Lower lobe of right lung (tissue), 2 donors: ENCODE data around the gene STK39. TPM values are rescaled to one million over a fixed set of nuclear protein-coding genes. Genes with fewer than 3 reads are reported as not detected.

Experiments used
- ATAC-seq, 2 donors: fragments of 200-7000 bp; cut with Tn5 transposase; one replicate each; pipeline ENCODE4 v1.9.1; 2020 to 2022; ENCODE audit warnings: mild to moderate bottlenecking in 2 of 2, moderate library complexity in 2 of 2
- DNase-seq: peaks from one replicate; pipeline ENCODE4 v3.0.0-alpha.2; 2020
- H3K27ac ChIP-seq: fragments of 200-600 bp; one replicate; pipeline ENCODE4 v1.8.0; 2022
- H3K27me3 ChIP-seq: fragments of 200-600 bp; one replicate; pipeline ENCODE4 v1.8.0; 2022; ENCODE audit warnings: low read depth
- H3K36me3 ChIP-seq: fragments of 200-600 bp; one replicate; pipeline ENCODE4 v1.8.0; 2022; ENCODE audit warnings: mild to moderate bottlenecking
- H3K4me1 ChIP-seq: fragments of 200-600 bp; one replicate; pipeline ENCODE4 v1.8.0; 2022
- H3K4me3 ChIP-seq: fragments of 200-600 bp; one replicate; pipeline ENCODE4 v1.8.0; 2022; ENCODE audit warnings: mild to moderate bottlenecking
- H3K9me3 ChIP-seq: fragments of 200-600 bp; one replicate; pipeline ENCODE4 v1.8.0; 2022
- intact Hi-C: fragments of 100-400 bp; cut with DNase I; formaldehyde crosslinking; loops from one replicate; pipeline ENCODE4 v1.11.0; 2022
- total RNA-seq: library from RNA; stranded (reverse); fragmentation: NEBNext Ultra II Directional; extraction: Animal tissue kit (Norgen Biotek cat#: 25700); gene quantifications from one replicate; pipeline ENCODE4 v1.2.1, GENCODE V29; 2021
- TF ChIP-seq, protein P1 (sequence below): fragments of 200-600 bp; IDR thresholded peaks from one replicate; pipeline ENCODE4 v1.8.0; 2022; ENCODE audit warnings: antibody characterized with exemption, mild to moderate bottlenecking
- donor health status: DM: no; HTN: yes; CAD: no; lungs with severe emphysema.

STK39 gene
- total RNA-seq, 1 donor from 2014 or later: 12.6 TPM

DNA sequence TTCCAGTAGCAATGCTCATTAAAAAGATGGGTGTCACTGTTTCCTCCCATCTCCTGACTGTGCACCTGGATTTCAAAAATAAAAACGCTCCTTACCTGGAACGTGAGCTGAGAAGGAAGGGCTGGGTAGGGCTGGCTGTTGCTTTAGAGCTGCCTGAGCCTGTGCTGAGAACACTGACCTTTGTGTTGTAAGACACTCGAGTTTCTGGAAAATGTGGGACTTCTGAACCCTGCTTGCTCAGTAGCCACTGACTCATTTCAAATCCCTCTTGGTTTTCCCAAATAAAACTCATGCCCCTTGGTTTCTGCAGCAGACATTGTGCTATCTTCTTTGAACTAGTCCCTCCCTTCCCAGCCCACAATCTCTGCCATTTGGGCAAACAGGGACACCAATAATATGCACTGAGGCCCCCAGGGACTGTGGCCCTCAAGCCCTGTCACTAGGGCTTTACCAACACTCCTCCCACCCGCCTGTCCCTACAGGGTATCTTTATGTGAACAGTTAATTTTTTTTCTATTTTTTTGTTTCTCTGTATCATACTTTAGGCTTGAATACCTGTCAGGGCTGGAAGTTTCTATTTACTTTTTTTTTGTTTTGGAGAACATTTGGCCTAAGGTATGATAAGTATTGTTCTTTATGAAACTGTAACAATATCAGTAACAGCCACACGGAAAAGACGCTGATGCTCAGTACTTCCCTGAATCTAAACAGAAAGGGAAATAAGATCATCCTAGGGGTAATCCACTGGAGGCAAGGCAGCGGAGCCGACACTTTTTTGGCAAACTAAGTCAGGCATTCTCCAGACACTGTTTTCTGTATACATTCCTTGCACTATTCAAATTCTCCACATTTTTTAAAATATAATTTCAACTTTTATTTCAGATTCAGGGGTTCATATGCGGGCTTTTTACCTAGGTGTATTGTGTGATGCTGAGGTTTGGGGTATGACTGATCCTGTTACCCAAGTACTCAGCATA lies 280.2 kb downstream of the STK39 start:
- TF ChIP-seq, protein P1, sequence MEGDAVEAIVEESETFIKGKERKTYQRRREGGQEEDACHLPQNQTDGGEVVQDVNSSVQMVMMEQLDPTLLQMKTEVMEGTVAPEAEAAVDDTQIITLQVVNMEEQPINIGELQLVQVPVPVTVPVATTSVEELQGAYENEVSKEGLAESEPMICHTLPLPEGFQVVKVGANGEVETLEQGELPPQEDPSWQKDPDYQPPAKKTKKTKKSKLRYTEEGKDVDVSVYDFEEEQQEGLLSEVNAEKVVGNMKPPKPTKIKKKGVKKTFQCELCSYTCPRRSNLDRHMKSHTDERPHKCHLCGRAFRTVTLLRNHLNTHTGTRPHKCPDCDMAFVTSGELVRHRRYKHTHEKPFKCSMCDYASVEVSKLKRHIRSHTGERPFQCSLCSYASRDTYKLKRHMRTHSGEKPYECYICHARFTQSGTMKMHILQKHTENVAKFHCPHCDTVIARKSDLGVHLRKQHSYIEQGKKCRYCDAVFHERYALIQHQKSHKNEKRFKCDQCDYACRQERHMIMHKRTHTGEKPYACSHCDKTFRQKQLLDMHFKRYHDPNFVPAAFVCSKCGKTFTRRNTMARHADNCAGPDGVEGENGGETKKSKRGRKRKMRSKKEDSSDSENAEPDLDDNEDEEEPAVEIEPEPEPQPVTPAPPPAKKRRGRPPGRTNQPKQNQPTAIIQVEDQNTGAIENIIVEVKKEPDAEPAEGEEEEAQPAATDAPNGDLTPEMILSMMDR: no peak
- no peaks in the 10 kb centered on the region for H3K36me3 ChIP-seq
- DNase-seq (no peak), ATAC-seq (no peak)
- no peak overlapping the region for H3K27ac ChIP-seq
- H3K4me1 ChIP-seq: no peaks in the 10 kb centered on the region
- H3K4me3 ChIP-seq: no peak overlapping the region
- H3K27me3 ChIP-seq: no peaks in the 10 kb centered on the region
- H3K9me3 ChIP-seq: no peaks in the 10 kb centered on the region
- intact Hi-C loops: no loop called here

DNA sequence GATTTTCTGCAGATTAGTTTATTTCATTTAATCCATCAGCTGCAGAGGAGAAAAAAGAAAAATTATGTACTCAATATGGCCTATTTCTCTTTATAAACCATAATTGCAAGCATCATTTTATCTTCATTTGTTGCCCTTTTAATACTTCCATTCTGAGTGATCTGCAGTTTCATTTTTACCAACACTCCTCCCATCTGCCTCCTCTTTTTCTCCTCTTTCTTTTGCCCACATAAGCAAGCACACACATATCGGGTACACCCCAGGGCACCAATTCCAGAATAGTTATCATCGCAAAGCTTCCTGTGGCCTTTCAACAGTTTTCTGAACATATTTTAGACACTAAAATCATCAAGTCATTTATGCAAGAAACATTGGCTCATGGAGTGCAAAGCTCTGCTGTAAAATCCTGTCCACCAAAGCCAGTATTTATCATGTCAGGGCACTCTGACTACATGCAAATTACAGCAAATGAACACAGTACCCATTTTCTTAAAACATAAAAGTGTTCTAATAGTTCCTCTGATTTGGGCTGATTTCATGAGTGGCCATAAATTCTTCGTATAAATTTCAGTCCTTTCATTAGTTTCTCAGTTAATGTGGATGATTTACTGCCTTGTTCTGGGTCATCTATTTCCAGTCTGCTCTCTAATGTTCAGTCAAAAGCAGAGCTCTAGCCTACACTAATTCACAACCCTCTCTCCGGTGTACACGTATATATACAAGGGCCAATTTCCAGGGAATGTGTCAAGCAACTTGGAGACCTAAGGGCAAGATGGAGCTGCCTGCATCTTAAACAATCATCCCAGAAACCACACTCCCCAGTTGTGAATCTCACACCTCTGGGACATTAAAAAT lies 281.3 kb downstream of the STK39 start:
- no peaks in the 10 kb centered on the region for H3K36me3 ChIP-seq
- H3K27ac ChIP-seq: no peak overlapping the region
- TF ChIP-seq, protein P1: no peak
- intact Hi-C loops: no loop called here
- no peaks in the 10 kb centered on the region for H3K27me3 ChIP-seq
- no peaks in the 10 kb centered on the region for H3K4me1 ChIP-seq
- H3K4me3 ChIP-seq: no peak overlapping the region
- no peaks in the 10 kb centered on the region for H3K9me3 ChIP-seq
- DNase-seq: no peak
- no peak for ATAC-seq

DNA sequence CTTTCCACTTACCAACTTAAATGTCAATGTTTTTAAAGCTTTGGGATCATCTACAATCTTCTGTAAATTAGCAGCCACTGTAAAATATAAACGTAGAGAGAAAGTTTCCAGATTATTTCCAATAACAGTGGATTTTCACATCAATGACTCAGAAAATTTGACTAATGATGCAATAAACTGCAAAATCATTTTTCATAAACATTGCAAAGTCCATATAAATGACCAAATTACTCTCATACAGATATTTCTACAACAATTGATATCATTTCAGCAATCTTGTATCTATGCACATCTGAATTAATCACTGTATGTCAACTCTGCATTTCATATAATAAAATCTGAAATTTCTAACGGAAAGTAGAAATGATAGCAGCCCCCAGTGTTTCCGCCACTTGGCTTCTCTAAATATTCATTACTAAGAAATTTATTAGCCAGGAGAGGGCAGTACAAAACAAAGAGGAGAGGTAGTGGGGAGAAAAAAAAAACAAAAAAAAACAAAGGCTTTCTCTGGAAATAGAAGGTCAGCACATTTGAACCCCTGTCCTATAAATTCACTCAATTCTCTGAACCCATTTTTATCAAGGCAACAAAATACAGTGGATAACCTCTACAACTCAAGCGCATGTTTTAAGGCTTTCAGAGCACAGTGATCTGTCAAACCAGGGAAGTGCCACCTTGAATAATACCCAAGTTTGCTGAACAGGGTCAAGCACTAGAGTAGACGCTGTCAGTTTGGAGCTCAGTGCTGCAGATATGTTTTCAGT lies 282.6 kb downstream of the STK39 start:
- Histone ChIP-seq H3K4me3 (no peak overlapping the region), H3K4me1 (no peaks in the 10 kb centered on the region), H3K36me3 (no peaks in the 10 kb centered on the region), H3K9me3 (no peaks in the 10 kb centered on the region), H3K27me3 (no peaks in the 10 kb centered on the region), H3K27ac (no peak overlapping the region)
- DNase-seq (no peak), ATAC-seq (no peak)
- TF ChIP-seq, protein P1: peak; percentile 10
- intact Hi-C loops: no loop called here

DNA sequence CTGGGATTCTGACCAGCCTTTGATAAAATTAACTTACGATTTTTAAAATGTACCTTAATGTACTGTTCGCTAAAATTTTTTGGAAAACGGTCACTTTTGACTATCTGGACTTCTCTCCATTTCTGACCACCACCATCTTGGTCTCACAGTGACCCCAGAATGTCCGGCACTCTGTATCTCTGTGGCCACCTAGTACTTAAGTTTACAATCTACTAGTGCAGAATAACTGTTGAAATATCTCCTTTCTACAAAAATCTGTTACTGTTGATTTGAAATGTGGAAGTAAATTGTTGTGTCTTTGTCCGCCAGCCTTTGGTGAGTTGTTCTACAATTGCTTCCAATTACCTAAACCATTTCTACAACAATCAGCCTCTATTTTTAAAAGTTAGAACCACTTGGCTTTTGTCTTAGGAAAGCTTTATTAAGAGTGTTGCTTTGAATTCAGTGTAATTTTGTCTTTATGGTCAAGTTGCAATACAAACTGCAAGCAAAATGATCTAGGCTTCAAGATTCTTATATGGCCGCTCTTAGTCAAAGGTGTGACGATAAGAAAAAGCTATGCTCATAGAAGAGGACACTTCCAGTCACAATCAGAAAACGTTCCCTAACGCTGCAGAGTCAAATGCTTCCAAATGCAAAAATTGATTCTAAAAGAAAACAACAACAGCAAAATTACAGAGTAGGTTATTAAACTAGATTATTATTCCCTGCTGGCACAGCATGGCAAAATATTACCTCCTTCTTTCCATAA lies 283.3 kb downstream of the STK39 start:
- H3K36me3 ChIP-seq: no peaks in the 10 kb centered on the region
- H3K4me1 ChIP-seq: no peaks in the 10 kb centered on the region
- H3K27ac ChIP-seq: no peak overlapping the region
- TF ChIP-seq, protein P1: no peak
- ATAC-seq (no peak), DNase-seq (no peak)
- no peak overlapping the region for H3K4me3 ChIP-seq
- intact Hi-C loops: no loop called here
- no peaks in the 10 kb centered on the region for H3K9me3 ChIP-seq
- no peaks in the 10 kb centered on the region for H3K27me3 ChIP-seq
